CD4-positive, alpha-beta T cell treated with Interferon gamma for 1 hour (primary cell): Measurements from ENCODE around the gene ZNF79.
"Not testable (repeated sequence)": the region's sequence is repeated elsewhere in the genome, so short reads cannot be mapped to it uniquely, and the experiment has no call there.

Experiments used
- DNase-seq: peaks from one replicate; pipeline ENCODE4 v3.0.0-alpha.2; 2020

Gene ZNF79

DNA sequence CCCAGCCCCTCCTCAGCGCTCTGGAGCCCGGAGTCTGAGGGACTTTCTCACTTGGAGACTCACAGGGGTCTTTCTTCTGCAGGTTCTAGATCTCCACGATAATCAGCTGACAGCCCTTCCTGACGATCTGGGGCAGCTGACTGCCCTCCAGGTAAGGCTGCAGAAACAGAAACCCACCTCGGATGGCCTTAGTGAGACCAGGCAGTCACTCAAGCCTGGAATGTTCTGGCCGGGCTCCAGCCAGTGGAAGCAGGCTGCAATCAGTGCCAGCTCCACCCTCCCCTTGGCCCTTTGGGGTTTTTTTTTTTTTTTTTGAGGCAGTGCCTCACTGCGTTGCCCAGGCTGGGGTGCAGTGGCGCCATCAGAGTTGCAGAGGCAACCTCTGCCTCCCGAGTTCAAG is 34.7 kb downstream of the ZNF79 start:
- no peak for DNase-seq

DNA sequence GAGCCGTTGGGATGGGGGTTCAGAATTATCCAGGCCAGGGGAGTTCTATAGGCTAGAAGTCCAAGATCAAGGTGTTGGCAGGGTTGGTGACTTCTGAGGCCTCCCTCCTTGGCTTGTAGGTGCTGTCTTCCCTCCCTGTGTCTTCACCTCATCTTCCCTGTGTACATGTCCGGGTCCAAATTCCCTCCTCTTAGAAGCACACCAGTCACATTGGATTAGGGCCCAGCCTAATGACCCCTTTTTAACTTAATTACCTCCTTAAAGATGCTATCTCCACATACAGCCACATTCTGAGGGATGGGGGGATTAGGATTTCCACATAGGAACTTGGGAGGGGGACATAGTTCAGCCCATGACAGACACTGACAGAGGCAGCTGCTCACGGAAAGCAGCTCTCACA is 39.2 kb downstream of the ZNF79 start:
- no peak for DNase-seq

DNA sequence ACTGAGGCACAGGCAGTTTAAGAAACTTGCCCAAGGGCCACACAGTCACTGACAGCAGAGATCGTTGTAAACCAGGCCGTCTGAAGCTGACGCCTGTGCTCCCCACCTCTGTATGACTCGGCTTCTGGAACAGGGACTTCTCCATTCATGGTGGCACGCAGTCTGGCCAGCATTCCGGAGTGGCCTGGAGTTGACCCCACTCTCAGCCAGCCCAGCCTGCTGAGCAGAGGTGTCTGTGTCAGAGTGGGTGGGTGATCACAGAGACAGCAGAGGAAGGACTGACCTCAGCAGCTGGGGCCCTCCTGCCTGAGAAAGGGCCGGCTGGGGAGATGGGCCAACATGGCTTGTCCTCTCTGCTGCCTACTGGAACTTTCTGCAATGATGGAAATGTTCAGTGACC is 39.7 kb downstream of the ZNF79 start:
- DNase-seq: no peak

DNA sequence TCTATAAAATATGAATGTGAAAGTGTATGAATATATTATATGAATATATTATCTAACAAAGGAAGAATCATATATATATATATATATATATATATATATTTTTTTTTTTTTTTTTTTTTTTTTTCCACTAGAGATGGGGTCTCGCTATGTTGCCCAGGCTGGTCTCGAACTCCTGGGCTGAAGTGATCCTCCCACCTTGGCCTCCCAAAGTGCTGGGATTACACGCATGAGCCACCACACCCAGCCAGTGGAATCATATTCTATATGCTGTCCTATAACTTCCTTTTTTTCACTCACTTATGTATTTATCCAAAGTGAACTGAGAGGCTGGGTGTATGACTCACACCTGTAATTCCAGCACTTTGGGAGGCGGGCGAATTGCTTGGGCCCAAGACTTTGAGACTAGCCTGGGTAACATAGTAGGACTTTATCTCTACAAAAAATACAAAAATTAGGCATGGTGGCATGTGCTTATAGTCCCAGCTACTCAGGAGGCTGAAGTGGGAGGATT is 42.3 kb downstream of the ZNF79 start:
- DNase-seq: not testable (repeated sequence)

DNA sequence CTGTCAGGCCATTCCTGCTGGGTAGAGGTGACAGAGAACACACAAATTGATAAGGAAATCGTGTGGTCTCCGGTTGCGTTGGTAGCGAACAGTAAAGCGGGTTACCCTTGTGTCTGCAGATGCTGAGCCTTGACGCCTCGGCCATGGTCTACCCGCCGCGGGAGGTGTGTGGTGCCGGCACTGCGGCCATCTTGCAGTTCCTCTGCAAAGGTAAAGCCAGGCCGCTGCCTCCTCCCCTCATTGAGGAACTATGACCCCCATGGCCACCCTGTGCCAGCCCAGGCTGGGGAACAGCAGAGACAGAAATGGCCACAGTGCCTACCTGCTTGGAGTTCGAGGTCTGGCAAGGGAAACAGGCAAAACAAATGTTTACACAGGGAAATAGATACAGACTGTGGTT is 43.4 kb downstream of the ZNF79 start:
- DNase-seq: no peak

DNA sequence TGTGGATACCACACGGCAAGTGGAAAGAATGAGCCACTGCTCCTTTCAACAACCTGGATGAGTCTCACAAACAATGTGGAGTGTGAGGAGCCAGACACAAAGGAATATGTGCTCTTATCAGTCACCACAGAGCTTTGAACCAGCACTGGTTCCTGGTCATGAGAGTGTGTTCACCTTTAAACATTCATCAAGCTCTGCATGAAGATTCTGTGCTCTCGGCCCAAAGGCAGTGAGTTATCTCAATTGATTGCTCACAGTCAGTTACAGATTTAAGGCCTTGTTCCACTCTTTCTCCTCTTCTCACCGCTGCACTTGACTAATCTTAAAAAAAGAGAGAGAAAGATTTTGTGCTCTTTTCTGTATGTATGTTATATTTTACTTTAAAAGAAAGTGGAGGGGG is 46.5 kb downstream of the ZNF79 start:
- no peak for DNase-seq

DNA sequence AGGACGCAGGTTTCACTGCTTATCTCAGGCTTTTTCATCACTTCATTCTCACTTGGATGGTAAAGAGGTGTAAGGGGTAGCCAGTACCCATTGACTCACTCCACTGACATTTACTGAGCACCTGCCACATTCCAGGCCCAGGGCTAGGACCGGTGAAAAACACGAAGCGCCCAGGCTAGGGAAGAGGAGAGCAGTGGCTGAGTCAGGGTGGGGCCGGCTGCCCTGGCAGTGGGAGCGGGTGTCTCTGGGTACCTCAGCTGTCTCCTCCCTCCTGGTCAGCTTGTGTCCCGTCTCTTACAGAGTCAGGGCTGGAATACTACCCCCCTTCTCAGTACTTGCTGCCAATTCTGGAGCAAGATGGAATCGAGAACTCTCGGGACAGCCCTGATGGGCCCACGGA is 49.3 kb downstream of the ZNF79 start:
- DNase-seq: no peak

DNA sequence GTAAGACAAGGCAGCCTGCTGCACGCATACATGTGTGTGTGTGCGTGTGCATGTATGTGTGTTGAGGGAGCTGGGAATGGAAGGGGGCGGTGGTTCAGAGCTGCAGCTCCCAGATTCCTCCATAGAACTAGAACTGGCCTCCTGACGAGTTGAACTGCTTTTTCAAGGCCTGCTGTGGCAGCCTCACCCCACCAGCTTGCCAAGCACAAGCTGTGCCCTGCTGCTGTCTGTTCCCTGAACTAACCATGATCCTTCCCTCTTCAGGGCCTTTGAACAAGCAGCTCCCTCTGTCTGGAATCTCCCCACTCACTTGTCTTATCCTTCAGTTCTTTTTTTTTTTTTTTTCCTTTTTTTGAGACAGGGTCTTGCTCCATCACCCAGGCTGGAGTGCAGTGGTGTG is 49.8 kb downstream of the ZNF79 start:
- DNase-seq: no peak

DNA sequence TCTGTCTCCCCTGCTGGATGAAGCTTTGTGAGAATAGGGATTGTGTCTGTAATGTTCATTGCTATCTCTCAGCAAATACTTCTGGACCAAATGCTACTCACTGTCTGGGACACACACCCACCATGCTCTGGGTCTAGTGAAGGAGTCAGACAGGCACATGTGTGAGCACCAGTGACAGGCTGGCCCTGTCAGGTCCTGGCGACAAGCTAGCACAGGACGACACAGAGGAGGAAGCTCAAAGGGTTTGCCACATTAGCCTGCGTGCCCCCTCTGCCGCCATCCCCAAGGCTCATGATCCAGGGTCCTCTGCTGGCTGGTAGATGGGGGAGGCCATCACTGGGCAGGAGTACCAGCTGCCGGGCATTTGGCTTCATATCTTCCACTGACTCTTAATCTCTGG is 50.4 kb downstream of the ZNF79 start:
- no peak for DNase-seq

DNA sequence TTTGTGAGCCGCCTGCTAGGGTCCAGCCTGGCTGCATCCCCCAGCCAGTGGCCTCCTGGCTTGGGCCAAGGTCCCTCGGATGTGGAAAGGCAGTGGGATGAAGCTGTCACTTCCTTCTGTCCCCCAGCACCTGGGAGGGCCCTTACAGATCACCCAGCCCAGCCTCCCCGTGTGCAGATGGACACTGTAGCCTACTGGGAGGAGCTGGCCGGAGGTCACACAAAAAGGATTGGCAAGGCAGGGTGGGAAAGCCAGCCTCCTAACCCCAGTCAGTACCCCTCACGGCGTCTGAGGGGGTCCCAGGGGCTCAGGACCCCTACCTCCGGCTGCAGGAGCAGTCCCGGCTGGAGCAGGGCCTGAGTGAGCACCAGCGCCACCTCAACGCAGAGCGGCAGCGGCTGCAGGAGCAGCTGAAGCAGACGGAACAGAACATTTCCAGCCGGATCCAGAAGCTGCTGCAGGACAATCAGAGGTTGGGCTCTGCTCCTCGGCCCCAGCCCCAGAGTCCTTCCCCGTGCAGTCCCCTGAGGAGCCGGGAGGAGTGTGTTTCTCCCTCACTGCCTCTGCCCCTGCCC is 55.4 kb downstream of the ZNF79 start:
- DNase-seq: no peak

DNA sequence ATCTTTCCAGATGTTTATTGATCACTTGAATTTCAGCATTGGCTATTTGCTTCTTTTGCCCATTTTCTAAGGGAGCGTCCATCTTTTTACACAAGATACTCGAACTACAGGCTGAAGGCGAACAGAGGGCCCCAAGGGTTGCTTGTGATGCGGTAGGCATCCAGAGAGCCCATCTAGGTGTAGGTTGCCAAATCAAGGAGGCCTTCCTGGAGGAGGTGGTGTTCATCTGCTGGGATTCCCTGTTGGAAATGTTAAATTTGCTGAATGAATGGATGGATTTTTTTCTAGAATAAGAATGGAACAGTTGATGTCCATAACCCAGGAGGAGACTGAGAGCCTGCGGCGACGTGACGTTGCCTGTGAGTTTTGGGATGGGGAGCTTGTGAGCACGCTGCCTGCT is 58.5 kb downstream of the ZNF79 start:
- DNase-seq: no peak

DNA sequence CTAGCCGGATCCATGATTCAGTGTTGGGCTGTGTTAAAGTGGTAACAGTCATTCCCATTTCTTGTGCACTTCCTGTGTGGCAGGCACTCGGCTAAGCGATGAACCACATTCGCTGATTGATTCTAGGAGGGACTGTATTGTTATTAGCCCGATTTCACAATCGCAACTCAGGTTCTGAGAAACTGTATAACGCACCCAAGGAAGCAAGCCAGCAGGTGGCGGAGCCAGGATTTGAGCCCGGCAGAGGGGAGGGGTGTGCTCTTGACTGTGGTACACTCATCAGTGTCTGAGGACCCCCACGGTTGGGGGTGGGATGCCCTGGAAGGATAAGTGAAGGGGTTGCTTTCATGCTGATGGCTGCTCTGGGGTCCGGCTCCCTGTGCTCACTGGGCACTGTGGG is 61.8 kb downstream of the ZNF79 start:
- DNase-seq: no peak

DNA sequence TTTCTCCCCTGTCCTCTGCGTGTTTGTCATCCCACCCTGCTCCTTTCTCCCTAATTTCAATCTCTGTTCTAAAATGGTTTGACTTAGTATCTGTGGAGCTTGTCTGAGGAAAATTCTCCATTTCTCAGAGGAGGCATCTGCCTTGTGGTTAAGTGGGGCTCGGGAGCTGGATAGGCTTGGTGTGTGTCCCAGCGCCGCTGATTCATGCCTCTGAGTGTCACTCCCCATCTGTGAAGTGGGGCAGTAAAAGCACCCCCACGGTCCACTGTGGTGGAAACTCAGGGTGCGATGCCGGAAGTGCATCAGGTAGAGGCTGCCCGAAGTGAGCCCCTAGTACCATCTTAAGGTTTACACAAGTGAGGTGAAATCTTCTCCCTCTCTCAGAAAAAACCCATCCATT is 64.8 kb downstream of the ZNF79 start:
- no peak for DNase-seq

DNA sequence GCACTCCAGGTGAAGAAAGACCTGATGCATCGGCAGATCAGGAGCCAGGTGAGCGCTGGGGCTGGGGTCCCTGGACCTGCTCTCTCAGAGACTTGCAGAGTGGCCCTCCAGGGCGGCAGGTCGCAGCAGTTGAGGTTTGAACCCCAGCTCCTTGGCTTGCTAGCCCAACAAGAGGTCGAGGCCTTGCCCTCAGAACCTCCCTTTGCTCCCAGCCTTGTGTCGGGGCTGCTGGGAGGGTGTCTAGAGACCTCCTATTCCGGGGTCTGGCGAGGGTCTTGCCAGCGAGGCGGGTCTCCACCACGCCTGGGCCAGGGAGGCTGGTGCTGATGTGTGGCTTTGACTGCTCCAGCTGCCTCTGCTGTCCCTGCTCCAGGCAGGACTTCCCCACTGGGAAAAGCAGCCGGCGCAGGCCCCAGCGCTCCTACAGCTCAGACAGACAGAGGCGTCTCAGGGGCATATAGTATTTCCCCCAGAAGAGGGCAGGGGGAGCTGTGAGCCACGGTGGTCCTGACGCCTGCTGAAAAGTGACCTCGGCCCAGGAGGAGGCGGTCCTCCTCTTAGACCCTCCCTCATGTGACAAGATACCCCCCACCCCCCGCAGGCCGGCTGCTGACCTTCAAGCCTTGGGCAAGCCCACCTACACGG is 65.4 kb downstream of the ZNF79 start:
- no peak for DNase-seq

DNA sequence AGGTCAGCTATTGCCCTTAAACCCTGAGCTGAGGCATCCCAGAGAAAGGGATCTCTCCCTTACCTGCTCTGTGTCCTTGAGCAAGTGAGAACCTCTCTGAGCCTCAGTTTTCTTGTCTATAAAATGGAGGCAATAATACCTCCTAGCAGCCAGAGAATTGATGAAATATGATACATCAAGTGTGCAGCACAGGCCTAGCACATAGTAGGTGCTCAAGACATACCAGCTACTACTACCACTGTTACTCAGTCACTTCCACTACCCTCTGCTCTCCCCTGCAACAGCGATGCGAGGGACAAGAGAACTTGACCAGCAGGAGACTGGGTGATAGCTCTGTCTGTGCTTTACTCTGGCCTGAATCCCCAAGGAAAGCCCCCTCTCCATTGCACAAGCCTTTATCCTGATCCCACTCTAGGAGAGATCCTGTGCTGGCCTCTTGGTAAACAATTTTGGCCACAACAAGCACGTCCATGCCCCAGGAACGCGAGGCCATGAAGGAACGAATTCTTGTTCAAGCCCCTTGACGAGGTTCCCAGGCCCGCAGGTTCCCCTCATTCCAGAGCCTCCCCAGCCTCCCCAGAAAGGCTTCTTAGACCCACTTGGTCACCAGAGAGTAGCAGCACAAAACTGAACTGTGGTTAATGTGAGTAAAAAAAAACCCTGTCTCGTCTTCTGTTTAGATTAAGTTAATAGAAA is 66.5 kb downstream of the ZNF79 start:
- DNase-seq: no peak

DNA sequence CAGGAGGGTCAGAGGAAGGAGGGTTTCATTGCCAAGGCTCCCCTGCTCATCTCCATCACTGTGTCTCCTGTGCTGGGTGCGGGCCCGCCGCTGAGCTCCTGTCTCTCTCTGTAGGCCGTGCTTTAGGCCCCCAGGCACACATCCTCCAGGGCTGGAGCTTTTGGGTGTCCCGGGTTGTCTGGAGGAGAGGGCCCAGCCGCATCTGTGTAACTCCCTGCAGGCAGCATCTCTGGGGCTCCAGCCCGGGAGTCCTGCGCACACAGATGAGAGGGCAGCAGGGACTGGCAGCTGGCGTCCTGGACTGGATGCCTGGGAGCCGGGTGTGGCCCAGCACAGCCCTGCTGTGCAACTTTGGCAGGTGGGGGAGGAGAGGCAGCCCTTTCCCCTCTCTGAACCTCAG is 67.3 kb downstream of the ZNF79 start:
- no peak for DNase-seq

DNA sequence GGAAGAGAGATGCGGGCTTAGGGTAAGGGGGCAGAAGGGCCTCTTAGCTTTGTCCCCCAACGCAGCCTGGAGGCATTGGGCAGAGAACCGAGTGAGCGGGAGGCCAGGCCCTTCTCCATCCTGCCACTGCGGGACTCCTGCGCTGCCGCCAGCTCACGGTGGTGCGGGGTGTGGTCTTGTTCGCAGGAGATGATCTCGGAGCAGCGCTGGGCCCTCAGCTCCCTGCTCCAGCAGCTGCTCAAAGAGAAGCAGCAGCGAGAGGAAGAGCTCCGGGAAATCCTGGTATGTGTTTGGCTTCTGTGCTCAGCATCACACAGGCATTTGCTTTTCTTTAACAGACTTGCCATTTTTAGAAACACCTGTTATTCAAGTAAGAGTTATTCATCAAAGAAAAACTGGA is 68.4 kb downstream of the ZNF79 start:
- no peak for DNase-seq

DNA sequence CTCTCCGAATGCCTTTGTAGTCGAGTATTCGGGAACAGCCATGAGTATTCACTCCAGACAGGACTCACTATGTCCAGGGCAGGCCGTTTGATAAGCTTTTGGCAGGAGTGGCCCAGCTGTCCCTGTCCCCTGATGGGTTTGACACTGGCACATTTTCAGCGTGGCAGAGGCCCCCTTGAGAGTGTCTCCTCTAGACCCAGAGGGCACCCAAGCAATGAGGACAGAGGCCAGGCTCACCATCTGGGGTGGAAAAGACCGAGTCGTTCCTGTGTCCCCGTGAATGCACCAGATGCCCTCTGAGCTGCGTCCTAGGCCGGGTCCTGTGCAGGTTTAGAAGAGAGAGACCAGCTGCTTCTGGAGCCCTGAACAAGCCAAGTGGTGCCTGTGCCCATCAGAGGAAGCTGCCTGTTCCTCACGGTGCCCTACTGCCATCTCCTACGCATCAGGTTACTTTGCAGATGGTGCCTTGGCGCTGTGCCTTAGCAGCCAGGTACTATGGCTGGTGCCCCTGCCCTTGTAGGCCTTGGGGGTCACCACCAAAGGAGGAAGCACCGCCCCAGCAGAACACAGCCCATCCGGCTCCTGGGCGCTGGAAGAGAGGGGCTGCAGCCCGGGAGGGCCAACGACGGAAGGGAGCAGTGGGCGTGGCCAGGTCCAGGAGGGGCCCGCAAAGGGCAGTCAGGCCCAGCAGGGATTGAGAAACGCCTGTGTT is 69.6 kb downstream of the ZNF79 start:
- no peak for DNase-seq

DNA sequence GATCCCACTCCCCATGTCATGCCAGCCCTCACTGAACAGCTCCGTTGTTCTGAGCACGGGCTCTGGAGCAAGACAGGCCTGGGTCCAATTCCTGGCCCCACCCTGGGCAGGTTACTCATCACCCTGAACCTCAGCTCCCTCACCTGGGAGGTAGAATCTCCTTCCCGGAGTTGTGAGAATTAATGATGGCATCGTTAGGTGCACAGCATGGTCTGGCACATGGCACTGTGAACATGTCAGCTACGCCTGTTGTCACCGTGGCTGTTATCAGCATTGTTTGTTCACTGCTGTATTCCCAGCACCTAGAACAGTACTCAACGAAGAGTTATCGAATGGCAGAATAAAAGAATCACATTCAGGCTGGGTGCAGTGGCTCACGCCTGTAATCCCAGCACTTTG is 70.1 kb downstream of the ZNF79 start:
- no peak for DNase-seq
